ENCODE data around the gene CTDSP1. TPM values are rescaled to one million over a fixed set of nuclear protein-coding genes. Genes with fewer than 3 reads are reported as not detected.

The CTDSP1 gene
- polyA plus RNA-seq, 1 experiment: 166 TPM

- ChIA-PET POLR2A (no interaction called here), CTCF (no interaction called here)
- no peaks in the 10 kb centered on the region; the same call in 1 of the 2 replicates for H3K27me3 ChIP-seq (ENCODE audit: control insufficient read depth, insufficient read depth, low read length)
- no peaks in the 10 kb centered on the region for H3K36me3 ChIP-seq (ENCODE audit: control insufficient read depth, insufficient read depth, low read length)
- H3K4me3 ChIP-seq (ENCODE audit: low read depth, low read length): no peak overlapping the region
- DNase-seq (ENCODE audit: low read depth): no peak
- no peak for TF ChIP-seq CTCF (IDR thresholded peaks at IDR 0.05; ENCODE audit: insufficient read depth, low read depth, low read length)
Observed at GRCh38 chr2:218437969-218438368, 38.3 kb downstream of the CTDSP1 start.

GRCh38 chr2:218438596-218438995 is 38.9 kb downstream of the CTDSP1 start:
- POLR2A ChIA-PET: no interaction called here

DNA sequence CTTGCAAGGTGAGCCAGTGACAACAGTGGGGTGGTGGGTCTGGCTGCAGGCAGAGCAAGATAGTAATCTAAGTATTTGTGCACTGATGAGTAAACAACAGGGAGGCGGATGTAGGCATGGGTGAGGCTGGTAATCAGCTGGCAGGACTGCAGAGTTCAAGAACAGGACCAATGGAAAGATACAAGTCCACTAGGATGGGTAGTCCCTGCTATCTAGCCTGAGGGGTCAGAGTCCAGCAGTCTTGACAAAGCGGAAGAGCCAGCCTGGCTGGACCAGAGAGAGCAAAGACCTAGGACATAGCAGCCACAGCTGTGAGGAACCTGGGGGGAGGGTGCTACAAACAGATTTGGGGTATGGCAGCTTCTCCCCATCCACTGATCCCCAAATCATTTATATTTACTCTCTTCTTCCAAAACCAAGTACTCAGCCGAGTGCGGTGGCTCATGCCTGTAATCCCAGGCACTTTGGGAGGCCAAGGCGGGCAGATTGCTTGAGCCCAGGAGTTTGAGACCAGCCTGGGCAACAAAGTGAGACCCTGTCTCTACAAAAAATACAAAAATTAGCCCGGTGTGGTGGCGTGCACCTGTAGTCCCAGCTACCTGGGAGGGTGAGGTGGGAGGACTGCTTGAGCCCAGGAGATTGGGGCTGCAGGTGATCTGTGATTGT is 45.2 kb downstream of the CTDSP1 start:
- ChIA-PET POLR2A (no interaction called here), CTCF (interaction anchor here (1.0 to 1.2 kb wide), 3 partner anchors 11 to 22 kb away, joined by 3 to 4 read pairs (median 3); no protein-coding TSS in a partner anchor)
- TF ChIP-seq CTCF (IDR thresholded peaks at IDR 0.05; ENCODE audit: insufficient read depth, low read depth, low read length): no peak
- Histone ChIP-seq H3K27me3 (ENCODE audit: control insufficient read depth, insufficient read depth, low read length) (no peaks in the 10 kb centered on the region; the same call in 1 of the 2 replicates), H3K4me3 (ENCODE audit: low read depth, low read length) (no peak overlapping the region), H3K36me3 (ENCODE audit: control insufficient read depth, insufficient read depth, low read length) (no peaks in the 10 kb centered on the region)
- no peak for DNase-seq (ENCODE audit: low read depth)

More at GRCh38 chr2:218438596-218438995, 38.9 kb downstream of the CTDSP1 start:
- Histone ChIP-seq H3K4me3 (ENCODE audit: low read depth, low read length) (no peak overlapping the region), H3K36me3 (ENCODE audit: control insufficient read depth, insufficient read depth, low read length) (no peaks in the 10 kb centered on the region), H3K27me3 (ENCODE audit: control insufficient read depth, insufficient read depth, low read length) (no peaks in the 10 kb centered on the region; the same call in 1 of the 2 replicates)
- no peak for DNase-seq (ENCODE audit: low read depth)
- no peak for TF ChIP-seq CTCF (IDR thresholded peaks at IDR 0.05; ENCODE audit: insufficient read depth, low read depth, low read length)
- CTCF ChIA-PET: no interaction called here

- H3K36me3 ChIP-seq (ENCODE audit: control insufficient read depth, insufficient read depth, low read length): no peaks in the 10 kb centered on the region
- CTCF ChIA-PET: interaction anchor here (0.5 to 1.2 kb wide), 2 partner anchors 16 to 23 kb away, joined by 3 to 4 read pairs; no protein-coding TSS in a partner anchor
- TF ChIP-seq CTCF (IDR thresholded peaks at IDR 0.05; ENCODE audit: insufficient read depth, low read depth, low read length): no peak
- POLR2A ChIA-PET: no interaction called here
- H3K4me3 ChIP-seq (ENCODE audit: low read depth, low read length): no peak overlapping the region
- no peaks in the 10 kb centered on the region; the same call in 1 of the 2 replicates for H3K27me3 ChIP-seq (ENCODE audit: control insufficient read depth, insufficient read depth, low read length)
- DNase-seq (ENCODE audit: low read depth): no peak
Observed at GRCh38 chr2:218445602-218446001, 45.9 kb downstream of the CTDSP1 start.

DNA sequence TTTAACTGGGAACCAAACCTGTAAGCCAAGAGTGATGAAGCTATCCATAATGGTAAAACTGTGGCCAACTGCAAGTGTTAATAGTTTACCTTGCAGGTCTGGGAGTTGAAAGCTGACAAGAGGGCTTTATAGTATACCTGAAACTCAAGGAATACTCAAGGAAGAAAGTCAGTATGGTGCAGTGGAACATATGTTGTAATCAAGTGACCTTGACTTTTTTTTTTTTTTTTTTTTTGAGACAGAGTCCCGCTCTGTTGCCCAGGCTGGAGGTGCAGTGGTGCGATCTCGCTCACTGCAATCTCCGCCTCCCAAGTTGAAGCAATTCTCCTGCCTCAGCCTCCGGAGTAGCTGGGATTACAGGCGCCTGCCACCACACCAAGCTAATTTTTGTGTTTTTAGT is 46.9 kb downstream of the CTDSP1 start:
- no peaks in the 10 kb centered on the region; the same call in 1 of the 2 replicates for H3K27me3 ChIP-seq (ENCODE audit: control insufficient read depth, insufficient read depth, low read length)
- CTCF ChIA-PET: no interaction called here

More for the DNA sequence above, 46.9 kb downstream of the CTDSP1 start:
- POLR2A ChIA-PET: no interaction called here
- H3K36me3 ChIP-seq (ENCODE audit: control insufficient read depth, insufficient read depth, low read length): no peaks in the 10 kb centered on the region
- H3K4me3 ChIP-seq (ENCODE audit: low read depth, low read length): no peak overlapping the region
- no peak for TF ChIP-seq CTCF (IDR thresholded peaks at IDR 0.05; ENCODE audit: insufficient read depth, low read depth, low read length)
- no peak for DNase-seq (ENCODE audit: low read depth)

Data from BJ (cell line).